ENCODE data around the gene WFDC13.

DNA sequence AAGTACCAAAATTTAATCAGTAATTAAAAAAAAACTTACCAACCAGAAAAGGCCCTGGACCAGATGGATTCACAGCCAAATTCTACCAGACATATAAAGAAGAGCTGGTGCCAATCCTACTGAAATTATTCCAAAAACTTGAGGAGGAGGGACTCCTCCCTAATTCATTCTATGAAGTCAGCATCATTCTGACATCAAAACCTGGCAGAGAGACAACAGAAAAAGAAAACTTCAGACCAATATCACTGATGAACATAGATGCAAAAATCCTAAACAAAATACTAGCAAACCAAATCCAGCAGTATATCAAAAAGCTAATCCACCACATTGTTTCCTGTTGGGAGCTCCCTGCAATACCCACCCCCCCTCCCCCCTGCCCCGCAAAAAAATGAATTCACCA lies 31.7 kb upstream of the WFDC13 start, which contains the start of gene WFDC11:
- TF ChIP-seq, protein P1, sequence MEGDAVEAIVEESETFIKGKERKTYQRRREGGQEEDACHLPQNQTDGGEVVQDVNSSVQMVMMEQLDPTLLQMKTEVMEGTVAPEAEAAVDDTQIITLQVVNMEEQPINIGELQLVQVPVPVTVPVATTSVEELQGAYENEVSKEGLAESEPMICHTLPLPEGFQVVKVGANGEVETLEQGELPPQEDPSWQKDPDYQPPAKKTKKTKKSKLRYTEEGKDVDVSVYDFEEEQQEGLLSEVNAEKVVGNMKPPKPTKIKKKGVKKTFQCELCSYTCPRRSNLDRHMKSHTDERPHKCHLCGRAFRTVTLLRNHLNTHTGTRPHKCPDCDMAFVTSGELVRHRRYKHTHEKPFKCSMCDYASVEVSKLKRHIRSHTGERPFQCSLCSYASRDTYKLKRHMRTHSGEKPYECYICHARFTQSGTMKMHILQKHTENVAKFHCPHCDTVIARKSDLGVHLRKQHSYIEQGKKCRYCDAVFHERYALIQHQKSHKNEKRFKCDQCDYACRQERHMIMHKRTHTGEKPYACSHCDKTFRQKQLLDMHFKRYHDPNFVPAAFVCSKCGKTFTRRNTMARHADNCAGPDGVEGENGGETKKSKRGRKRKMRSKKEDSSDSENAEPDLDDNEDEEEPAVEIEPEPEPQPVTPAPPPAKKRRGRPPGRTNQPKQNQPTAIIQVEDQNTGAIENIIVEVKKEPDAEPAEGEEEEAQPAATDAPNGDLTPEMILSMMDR (optimal IDR thresholded peaks at IDR 0.05 in 1 of 3, IDR thresholded peaks at IDR 0.05 in 1 of 3, conservative IDR thresholded peaks at IDR 0.05 in 1 of 3; ENCODE audit: extremely low read depth in 1 of 3, insufficient read depth in 2 of 3, low read length in 3 of 3): no peak
- TF ChIP-seq EZH2 (IDR thresholded peaks at IDR 0.05; ENCODE audit: low read length): no peak

Data from keratinocyte (primary cell).